Neural cell (in vitro differentiated cells): ENCODE measurements around the gene RIMS4. TPM values are rescaled to one million over a fixed set of nuclear protein-coding genes. Genes with fewer than 3 reads are reported as not detected.

ENCODE experiments used
- H2AFZ ChIP-seq: fragments of 200-600, 300-800 bp; sonication (generic), shearing (Covaris generic); 2 replicates; pipeline ENCODE4 v1.6.0; 2014; ENCODE audit warnings: low read depth, mild to moderate bottlenecking, antibody characterized with exemption, low read length, moderate library complexity
- H3F3A ChIP-seq: fragments of 200-600 bp; shearing (Covaris generic); 2 replicates; pipeline ENCODE4 v1.6.1; 2016; ENCODE audit warnings: mild to moderate bottlenecking, moderate library complexity, mixed read lengths, antibody characterized with exemption, low read length; ENCODE audit not compliant: insufficient read depth, poor library complexity, severe bottlenecking
- H3K27ac ChIP-seq: fragments of 200-600, 300-800 bp; sonication (generic), shearing (Covaris generic); 2 replicates; pipeline ENCODE4 v1.5.1; 2014; ENCODE audit warnings: mild to moderate bottlenecking, low read length, moderate library complexity
- H3K27me3 ChIP-seq: fragments of 300-800, 200-600 bp; sonication (generic), shearing (Covaris generic); 2 replicates; pipeline ENCODE4 v1.6.0; 2014; ENCODE audit warnings: mild to moderate bottlenecking, low read depth, low read length, moderate library complexity; ENCODE audit not compliant: insufficient read depth
- H3K36me3 ChIP-seq: fragments of 300-800, 200-600 bp; sonication (generic), shearing (Covaris generic); 2 replicates; pipeline ENCODE4 v1.5.1; 2014; ENCODE audit warnings: mild to moderate bottlenecking, antibody characterized with exemption, low read length, moderate library complexity; ENCODE audit not compliant: insufficient read depth
- H3K4me2 ChIP-seq: fragments of 300-800, 200-600 bp; sonication (generic), shearing (Covaris generic); 2 replicates; pipeline ENCODE4 v1.6.0; 2014; ENCODE audit warnings: mild to moderate bottlenecking, low read length
- H3K4me3 ChIP-seq: fragments of 300-800, 200-600 bp; sonication (generic), shearing (Covaris generic); 2 replicates; pipeline ENCODE4 v1.5.1; 2014; ENCODE audit warnings: mild to moderate bottlenecking, low read length, moderate library complexity
- H3K79me2 ChIP-seq: fragments of 200-600 bp; shearing (Covaris generic); replicated peaks from 2 replicates; pipeline ENCODE4 v1.6.0; 2014; ENCODE audit warnings: mild to moderate bottlenecking, low read length, moderate library complexity; ENCODE audit not compliant: insufficient read depth
- H3K9ac ChIP-seq: fragments of 300-800, 200-600 bp; sonication (generic), shearing (Covaris generic); 2 replicates; pipeline ENCODE4 v1.6.1; 2016; ENCODE audit warnings: mild to moderate bottlenecking, low read length, mixed read lengths
- H3K9me2 ChIP-seq: fragments of 200-600 bp; shearing (Covaris generic); 2 replicates; pipeline ENCODE4 v1.6.1; 2016; ENCODE audit warnings: mild to moderate bottlenecking, low read length, mixed read lengths; ENCODE audit not compliant: insufficient read depth
- H3K9me3 ChIP-seq: fragments of 200-600, 300-800 bp; sonication (generic), shearing (Covaris generic); 2 replicates; pipeline ENCODE4 v1.6.1; 2016; ENCODE audit warnings: mild to moderate bottlenecking, mixed run types, low read length, moderate library complexity, mixed read lengths
- H4K20me1 ChIP-seq: fragments of 200-600 bp; shearing (Covaris generic); 2 replicates; pipeline ENCODE4 v1.6.1; 2016; ENCODE audit warnings: mild to moderate bottlenecking, mixed run types; ENCODE audit not compliant: insufficient read depth
- EP300 ChIP-seq: fragments of 450-650 bp; conservative IDR thresholded peaks from 2 replicates; pipeline ENCODE4 v1.6.1; 2014; ENCODE audit warnings: antibody characterized with exemption, mild to moderate bottlenecking, moderate library complexity; ENCODE audit not compliant: poor library complexity, severe bottlenecking
- EZH2 ChIP-seq: fragments of 200-600, 300-800 bp; shearing (Covaris generic), sonication (generic); IDR thresholded peaks from 2 replicates; pipeline ENCODE4 v1.6.1; 2014; ENCODE audit warnings: antibody characterized with exemption, low read length, borderline replicate concordance, mild to moderate bottlenecking; ENCODE audit not compliant: insufficient read depth, poor library complexity, severe bottlenecking
- MXI1 ChIP-seq: fragments of 450-650 bp; conservative IDR thresholded peaks from 2 replicates; pipeline ENCODE4 v1.6.1; 2014; ENCODE audit warnings: antibody characterized with exemption, mild to moderate bottlenecking; ENCODE audit not compliant: poor library complexity, severe bottlenecking
- POLR2AphosphoS5 ChIP-seq: IDR thresholded peaks from 2 replicates; pipeline ENCODE4 v1.6.1; 2012
- RAD21 ChIP-seq: fragments of 450-650 bp; conservative IDR thresholded peaks from 2 replicates; pipeline ENCODE4 v1.6.1; 2014; ENCODE audit warnings: antibody characterized with exemption, mild to moderate bottlenecking, moderate library complexity
- REST ChIP-seq: IDR thresholded peaks from 2 replicates; pipeline ENCODE4 v1.6.1; 2012; ENCODE audit warnings: borderline replicate concordance
- SMC3 ChIP-seq: fragments of 450-650 bp; conservative IDR thresholded peaks from 2 replicates; pipeline ENCODE4 v1.6.1; 2014; ENCODE audit warnings: antibody characterized with exemption, mild to moderate bottlenecking, moderate library complexity; ENCODE audit not compliant: poor library complexity
- TAF1 ChIP-seq: IDR thresholded peaks from 2 replicates; pipeline ENCODE4 v1.6.1; 2012; ENCODE audit warnings: low read depth
- polyA plus RNA-seq: library from polyadenylated mRNA; depleted of rRNA; stranded (reverse); fragments of >200 nt; gene quantifications from 2 replicates; pipeline ENCODE4 v1.2.3, GENCODE V29; 2014
- TF ChIP-seq, protein P1 (sequence below): fragments of 450-650 bp; IDR thresholded peaks from 2 replicates; pipeline ENCODE4 v1.5.1; 2014; ENCODE audit warnings: antibody characterized with exemption, mild to moderate bottlenecking, moderate library complexity; ENCODE audit not compliant: poor library complexity, severe bottlenecking

The RIMS4 gene
- polyA plus RNA-seq, 1 donor from 2014 or later: 40.6 TPM

- Histone ChIP-seq H4K20me1 (no peaks in the 10 kb centered on the region), H2AFZ (no peak overlapping the region), H3K36me3 (no peaks in the 10 kb centered on the region), H3K9ac (no peak overlapping the region), H3K27me3 (no peaks in the 10 kb centered on the region), H3F3A (no peaks in the 10 kb centered on the region), H3K4me2 (no peak overlapping the region), H3K4me3 (no peak overlapping the region), H3K9me2 (no peaks in the 10 kb centered on the region), H3K27ac (no peak overlapping the region), H3K9me3 (no peaks in the 10 kb centered on the region), H3K79me2 (no peaks in the 10 kb centered on the region)
- TF ChIP-seq MXI1: no peak
- TF ChIP-seq POLR2AphosphoS5: no peak
- TF ChIP-seq REST: no peak
- TF ChIP-seq EZH2: no peak
- no peak for TF ChIP-seq EP300
- TF ChIP-seq RAD21: no peak
- no peak for TF ChIP-seq SMC3
- TF ChIP-seq, protein P1, sequence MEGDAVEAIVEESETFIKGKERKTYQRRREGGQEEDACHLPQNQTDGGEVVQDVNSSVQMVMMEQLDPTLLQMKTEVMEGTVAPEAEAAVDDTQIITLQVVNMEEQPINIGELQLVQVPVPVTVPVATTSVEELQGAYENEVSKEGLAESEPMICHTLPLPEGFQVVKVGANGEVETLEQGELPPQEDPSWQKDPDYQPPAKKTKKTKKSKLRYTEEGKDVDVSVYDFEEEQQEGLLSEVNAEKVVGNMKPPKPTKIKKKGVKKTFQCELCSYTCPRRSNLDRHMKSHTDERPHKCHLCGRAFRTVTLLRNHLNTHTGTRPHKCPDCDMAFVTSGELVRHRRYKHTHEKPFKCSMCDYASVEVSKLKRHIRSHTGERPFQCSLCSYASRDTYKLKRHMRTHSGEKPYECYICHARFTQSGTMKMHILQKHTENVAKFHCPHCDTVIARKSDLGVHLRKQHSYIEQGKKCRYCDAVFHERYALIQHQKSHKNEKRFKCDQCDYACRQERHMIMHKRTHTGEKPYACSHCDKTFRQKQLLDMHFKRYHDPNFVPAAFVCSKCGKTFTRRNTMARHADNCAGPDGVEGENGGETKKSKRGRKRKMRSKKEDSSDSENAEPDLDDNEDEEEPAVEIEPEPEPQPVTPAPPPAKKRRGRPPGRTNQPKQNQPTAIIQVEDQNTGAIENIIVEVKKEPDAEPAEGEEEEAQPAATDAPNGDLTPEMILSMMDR: no peak
- TF ChIP-seq TAF1: no peak
Measured at GRCh38 chr20:44784688-44785087, 25.7 kb downstream of the RIMS4 start.

DNA sequence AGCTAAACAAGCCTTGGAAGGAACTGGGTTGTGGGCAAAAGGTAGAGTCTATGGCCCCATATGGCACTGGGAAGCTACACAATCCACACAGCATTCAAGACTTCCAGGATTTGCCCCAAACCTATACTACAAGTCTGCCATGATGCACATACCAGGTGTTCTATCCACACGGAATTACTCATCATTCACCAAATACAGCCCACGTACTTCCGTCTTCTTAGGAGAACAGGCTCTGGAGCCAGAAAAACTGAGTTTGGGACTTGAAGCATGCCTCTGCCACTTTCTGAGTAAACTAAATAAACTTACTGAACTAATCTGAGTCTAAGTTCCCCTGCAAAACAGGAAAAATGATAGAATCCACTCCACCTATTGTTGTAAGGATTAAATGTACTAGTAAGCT, 28.6 kb downstream of the RIMS4 start:
- Histone ChIP-seq H3K9me2 (no peaks in the 10 kb centered on the region), H2AFZ (no peak overlapping the region), H3K36me3 (no peaks in the 10 kb centered on the region), H3K9me3 (no peaks in the 10 kb centered on the region), H3K9ac (no peak overlapping the region), H3K27me3 (no peaks in the 10 kb centered on the region), H3K27ac (no peak overlapping the region), H4K20me1 (no peaks in the 10 kb centered on the region), H3K4me2 (no peak overlapping the region), H3K79me2 (no peaks in the 10 kb centered on the region), H3K4me3 (no peak overlapping the region), H3F3A (no peaks in the 10 kb centered on the region)
- TF ChIP-seq EP300: no peak
- no peak for TF ChIP-seq REST
- TF ChIP-seq RAD21: no peak
- no peak for TF ChIP-seq EZH2
- TF ChIP-seq MXI1: no peak
- no peak for TF ChIP-seq TAF1
- TF ChIP-seq, protein P1: no peak
- TF ChIP-seq POLR2AphosphoS5: no peak
- TF ChIP-seq SMC3: no peak
